ENCODE measurements around the gene FKBP8.

FKBP8 gene

DNA sequence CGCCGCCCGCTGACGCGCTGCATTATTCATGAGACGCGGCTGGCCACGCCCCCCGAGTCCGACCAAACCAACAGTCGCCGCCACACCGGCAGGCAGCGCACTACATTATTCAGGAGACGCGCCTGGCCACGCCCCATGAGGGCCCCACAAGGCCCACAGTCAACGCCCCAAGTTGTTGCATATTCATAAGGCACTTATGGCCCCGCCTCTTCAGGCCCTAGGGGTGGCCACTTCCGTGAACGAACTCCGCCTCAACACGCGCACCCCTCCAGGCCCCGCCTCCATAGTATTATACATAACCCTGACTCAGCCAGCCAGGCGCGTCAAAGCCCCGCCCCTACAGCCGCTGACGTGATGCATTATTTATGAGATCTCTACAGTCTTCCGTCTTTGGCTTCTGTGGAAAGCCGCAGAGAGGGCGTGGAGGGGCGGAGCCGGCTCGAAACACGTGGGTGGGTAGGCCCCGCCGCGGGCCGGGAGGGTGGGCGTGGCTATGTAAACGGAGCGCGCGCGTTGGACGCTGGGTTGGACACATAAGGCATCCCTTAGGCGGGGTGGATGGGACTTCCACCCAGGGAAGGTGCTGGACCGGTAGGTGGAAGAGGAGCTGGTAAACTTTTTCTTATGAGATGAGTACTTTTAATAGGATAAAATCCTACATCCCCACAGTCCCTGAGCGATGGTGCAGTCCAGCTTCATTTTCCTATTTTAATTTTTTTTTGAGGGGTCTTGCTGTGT, 21.1 kb downstream of the FKBP8 start:
- peak; percentile 100 for DNase-seq (ENCODE audit: low read depth in 4 of 4, low spot score in 1 of 4)

DNA sequence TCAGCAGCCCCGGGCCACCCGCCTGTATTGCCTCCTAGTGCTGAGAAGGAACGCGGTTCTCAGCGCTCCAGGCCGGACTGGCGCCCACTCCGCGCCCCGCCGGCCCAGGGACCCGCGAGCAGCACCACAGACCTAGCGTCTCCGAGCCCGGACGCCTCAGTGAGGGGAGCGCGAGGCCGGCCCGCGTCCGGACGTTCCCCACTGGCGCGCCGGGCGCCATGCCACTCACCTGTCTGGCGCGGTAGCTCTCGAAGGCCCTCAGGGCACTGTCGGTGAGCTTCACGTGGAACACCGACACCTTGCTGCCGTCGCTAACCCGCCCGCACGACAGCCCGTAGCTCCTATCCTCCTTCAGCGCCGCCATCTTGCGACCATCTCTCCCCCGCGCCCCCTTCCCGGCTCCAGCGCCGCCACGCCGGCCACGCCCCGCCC, 21.7 kb downstream of the FKBP8 start, which contains the start of gene ELL:
ELL (minus strand) TSS at position 379 of the 432 bp plus-strand sequence; CDS start at position 364, 15 bp downstream.
- no peak for DNase-seq (ENCODE audit: low read depth in 4 of 4, low spot score in 1 of 4)

DNA sequence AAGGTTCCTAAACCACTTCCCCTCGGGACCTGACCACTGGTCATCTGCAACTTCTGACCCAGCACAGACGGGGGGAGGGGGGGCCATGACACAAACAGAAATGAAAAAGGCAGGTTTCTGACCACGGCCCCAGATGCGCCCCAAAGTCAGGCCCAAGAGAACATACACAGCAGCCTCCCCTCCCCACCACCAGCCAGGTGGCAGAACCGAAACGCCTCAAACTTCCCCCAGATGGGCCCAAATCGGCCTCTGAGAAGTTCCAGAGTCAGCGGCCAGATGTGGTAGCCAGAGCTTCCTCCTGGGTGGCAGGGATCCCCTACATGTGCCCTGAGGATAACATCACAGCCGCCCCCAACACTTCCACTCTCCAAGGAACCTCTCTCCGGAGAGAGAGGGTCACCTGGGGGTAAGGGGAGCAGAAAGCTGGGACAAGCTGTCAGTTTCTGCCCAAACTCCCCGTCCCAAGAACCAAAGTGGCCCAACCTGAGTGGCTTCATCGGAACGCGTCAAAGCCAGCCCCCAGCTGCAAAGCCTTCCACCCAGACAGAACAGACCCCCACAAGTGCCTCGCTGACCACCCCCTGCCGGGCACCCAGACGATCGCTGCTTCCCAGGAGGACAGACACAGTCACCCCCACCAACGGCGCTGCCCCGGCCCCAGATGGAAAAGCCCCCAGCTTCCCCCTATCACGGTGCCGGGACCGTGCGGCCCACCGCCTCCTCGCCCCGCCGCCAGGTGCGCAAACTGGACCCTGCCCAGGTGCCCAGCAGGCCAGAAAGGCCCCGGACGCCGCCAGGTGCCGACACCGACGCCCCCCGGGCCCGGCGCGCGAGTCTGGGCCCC, 22.3 kb downstream of the FKBP8 start:
- no peak for DNase-seq (ENCODE audit: low read depth in 4 of 4, low spot score in 1 of 4)

DNA sequence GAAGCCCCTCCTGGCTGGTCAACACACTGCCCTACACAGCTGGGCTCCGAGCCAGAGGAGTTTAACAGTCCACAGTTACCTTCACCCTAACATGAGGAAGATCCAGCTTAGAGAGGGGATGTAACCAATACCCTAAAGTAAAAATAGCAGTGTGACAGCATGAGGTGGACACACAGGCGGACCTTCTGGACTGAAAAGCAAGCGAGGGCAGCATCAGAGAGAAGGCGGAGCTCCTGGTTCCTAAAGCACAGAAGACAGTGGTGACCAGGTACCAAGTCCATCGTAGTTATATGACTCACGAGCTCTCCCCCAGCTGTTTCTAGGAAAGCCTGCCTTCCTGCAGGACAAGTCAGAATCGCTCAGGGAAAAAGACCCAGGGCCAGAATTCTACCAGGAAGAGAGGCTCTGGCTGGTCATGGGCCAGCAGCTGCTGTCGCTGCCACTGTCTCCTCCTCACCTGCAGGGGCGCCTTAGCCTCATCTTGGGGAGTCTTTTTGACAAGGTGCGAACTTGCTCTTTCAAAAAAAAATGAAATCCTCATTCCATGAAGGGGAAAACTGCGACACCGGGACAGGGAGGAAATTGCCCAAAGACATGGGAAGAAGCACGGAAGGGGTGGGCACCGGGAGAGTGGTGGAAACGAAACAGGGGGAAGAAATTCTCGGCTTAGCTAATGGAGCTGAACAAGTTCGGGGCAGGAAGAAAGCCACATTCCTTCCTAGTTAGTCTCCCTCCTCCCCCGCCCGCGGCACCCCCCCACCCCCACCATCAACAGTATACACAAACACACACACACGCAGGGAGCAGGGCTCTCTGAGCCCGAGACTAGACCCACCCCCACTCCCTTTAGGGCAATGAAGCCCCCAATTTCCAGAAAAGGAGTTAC, 23.2 kb downstream of the FKBP8 start:
- DNase-seq (ENCODE audit: low read depth in 4 of 4, low spot score in 1 of 4), result peak in 1 of 4 experiments; percentile 45

GRCh38 chr19:18518639-18519038, 24.7 kb downstream of the FKBP8 start:
- DNase-seq (ENCODE audit: low read depth in 4 of 4, low spot score in 1 of 4), result no peak

- no peak for DNase-seq (ENCODE audit: low read depth in 4 of 4, low spot score in 1 of 4)
These were observed 25.8 kb downstream of the FKBP8 start for GRCh38 chr19:18517606-18518005.

GRCh38 chr19:18515959-18516358, 27.4 kb downstream of the FKBP8 start:
- DNase-seq (ENCODE audit: low read depth in 4 of 4, low spot score in 1 of 4), result no peak

GRCh38 chr19:18514800-18515682, 28.3 kb downstream of the FKBP8 start:
- no peak for DNase-seq (ENCODE audit: low read depth in 4 of 4, low spot score in 1 of 4)

DNA sequence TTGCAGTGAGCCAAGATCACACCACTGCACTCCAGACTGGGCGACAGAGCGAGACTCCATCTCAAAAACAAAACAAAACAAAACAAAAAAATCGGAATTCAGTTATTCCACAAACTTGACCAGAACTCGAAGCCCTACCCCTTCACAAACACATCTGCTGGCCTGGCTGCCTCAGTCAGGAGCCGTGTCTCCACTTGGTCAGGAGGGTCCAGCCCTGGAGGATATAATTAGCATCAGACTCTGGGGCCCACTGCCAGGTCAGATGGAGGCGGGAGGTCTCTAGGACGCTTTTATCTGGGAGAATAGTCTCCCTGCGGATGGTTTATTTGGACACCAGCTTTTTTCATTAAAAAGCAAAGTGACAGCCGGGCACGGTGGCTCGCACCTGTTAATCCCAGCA, 29.5 kb downstream of the FKBP8 start:
- DNase-seq (ENCODE audit: low read depth in 4 of 4, low spot score in 1 of 4), result no peak

DNA sequence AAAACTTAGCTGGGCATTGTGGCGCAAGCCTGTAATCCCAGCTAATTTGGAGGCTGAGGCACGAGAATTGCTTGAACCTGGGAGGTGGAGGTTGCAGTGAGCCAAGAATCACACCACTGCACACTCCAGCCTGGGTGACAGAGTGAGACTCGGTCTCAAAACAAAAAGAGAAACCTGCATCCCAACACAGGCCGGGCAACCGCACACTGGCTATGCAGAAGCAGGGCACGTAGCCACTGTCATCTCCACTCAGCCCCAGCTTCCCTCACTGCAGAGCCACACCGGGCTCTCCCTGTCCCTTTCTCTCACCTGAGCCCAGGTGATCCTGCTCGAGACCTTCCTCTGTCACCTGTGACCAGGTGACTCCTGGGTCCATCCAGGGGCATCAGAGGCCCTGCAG, 33.2 kb downstream of the FKBP8 start:
- no peak for DNase-seq (ENCODE audit: low read depth in 4 of 4, low spot score in 1 of 4)

DNA sequence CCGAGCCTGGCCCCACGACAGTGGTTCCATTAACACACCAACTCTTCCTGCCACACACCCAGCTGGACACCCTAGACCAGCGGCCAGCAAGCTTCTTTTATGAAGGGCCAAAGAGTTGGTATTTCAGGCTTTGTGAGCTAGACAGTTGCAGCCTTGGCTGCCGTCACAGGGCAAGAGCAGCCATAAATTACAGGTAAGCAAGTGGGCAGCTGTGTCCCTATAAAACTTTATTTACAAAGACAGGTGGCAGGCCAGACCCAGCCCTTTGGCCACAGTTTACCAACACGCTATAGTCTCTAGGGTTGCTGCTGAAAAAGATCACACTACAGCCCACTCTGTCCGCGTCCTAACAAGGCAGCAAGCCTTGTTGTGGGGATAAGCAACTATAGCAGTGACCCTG, 34.8 kb downstream of the FKBP8 start:
- no peak for DNase-seq (ENCODE audit: low read depth in 4 of 4, low spot score in 1 of 4)

GRCh38 chr19:18507727-18508440, 35.5 kb downstream of the FKBP8 start:
- DNase-seq (ENCODE audit: low read depth in 4 of 4, low spot score in 1 of 4), result no peak

GRCh38 chr19:18507021-18507726, 36.2 kb downstream of the FKBP8 start:
- no peak for DNase-seq (ENCODE audit: low read depth in 4 of 4, low spot score in 1 of 4)

- DNase-seq (ENCODE audit: low read depth in 4 of 4, low spot score in 1 of 4), result no peak
These were observed 37.1 kb downstream of the FKBP8 start for GRCh38 chr19:18506101-18506930.

DNA sequence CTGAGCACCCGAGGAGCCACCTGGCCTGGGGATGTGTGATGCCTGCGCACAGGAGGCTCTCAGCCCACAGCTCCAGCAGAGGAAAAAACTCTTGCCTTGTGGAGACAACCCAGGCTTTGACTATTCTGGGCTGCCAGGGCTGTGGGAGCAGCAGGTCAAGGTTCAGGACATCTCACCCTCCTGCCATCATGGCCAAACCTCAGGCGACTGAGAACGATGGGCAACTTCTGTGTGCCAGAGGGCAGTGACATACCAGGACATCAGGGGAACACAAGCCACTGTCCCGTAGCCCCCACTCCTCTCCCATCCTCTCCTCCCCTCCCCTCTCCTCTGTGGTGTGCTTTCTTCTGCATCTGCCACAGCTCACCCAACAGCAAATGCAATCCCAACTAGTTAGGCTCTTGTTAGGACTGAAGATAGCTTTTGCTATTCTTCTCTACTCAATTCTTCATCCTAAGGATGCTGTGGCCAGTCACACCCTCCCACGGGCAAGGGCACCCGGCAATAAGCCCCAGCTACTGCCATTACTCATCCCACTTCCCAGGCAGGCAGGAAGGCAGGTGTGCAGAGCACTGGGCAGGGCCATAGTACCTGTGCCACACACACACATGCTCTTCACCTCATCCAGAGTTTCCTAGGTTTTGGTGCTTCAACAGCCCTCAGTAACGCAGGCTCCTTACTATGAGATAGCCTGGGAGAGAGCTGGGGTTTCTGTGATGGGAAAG, 38.3 kb downstream of the FKBP8 start:
- no peak for DNase-seq (ENCODE audit: low read depth in 4 of 4, low spot score in 1 of 4)

DNA sequence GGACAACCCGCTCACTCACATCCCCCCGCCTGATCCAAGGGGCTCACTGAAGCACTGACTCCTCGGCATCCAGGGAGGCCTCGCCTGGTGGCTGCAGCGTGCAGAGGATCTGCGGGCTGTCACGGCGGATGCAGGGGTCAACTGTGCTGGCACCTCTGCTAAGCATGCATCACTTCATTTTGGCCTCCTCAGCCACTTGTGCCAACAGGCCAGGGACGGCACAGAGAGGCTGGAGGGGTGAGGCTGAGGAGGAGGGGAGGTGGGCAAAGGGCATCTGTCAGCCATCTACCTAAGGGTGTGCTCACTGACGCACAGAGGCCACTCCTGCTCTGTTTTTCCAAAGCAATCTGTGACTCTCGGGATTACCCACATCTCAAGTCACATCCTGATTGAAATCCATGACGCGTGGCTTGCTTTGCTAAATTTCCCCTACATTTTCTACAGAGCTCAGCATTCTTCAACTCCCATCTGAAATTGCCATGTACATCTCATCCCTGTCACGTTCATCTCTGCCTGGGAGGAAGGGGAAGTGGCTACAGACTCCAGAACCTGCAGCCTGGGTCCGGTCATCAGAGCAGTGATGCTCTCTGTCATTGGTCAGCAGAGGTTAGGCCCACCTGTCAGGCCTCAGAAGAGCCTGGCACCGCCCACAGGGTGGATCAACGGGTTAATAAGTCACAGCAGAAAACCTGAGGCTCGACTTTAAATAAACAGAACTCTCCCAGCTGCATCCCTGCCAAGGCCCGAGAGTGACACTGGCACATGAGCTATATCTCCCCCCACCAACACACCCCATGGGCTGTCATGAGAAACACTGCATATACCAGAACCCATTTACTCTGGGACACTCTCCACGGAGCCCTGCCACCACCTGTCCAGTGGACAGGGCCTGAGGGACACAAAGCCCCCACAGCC, 39.1 kb downstream of the FKBP8 start:
- no peak for DNase-seq (ENCODE audit: low read depth in 4 of 4, low spot score in 1 of 4)

All from stimulated activated CD4-positive, alpha-beta T cell treated with anti-CD3 and anti-CD28 coated beads, Interleukin-1b, Interleukin-23, amount 100 ng/mL, for 24 hours (primary cell).